IPS-18a (cell line): ENCODE data around the gene CSN1S1.
"Not testable (repeated sequence)": the region's sequence is repeated elsewhere in the genome, so short reads cannot be mapped to it uniquely, and the experiment has no call there.

Experiments used
- H3K27ac ChIP-seq: one replicate; pipeline ENCODE4 v1.5.1; 2013; ENCODE audit warnings: low read length
- H3K27me3 ChIP-seq: one replicate; pipeline ENCODE4 v1.6.1; 2013; ENCODE audit warnings: mild to moderate bottlenecking, low read length; ENCODE audit not compliant: control insufficient read depth, insufficient read depth
- H3K36me3 ChIP-seq: one replicate; pipeline ENCODE4 v1.6.1; 2013; ENCODE audit warnings: low read depth, low read length; ENCODE audit not compliant: control insufficient read depth
- H3K4me1 ChIP-seq: one replicate; pipeline ENCODE4 v1.6.1; 2013; ENCODE audit warnings: low read depth, low read length; ENCODE audit not compliant: control insufficient read depth
- H3K4me3 ChIP-seq: one replicate; pipeline ENCODE4 v1.5.1; 2013; ENCODE audit warnings: low read length
- H3K9ac ChIP-seq: one replicate; pipeline ENCODE4 v1.6.1; 2013; ENCODE audit warnings: mild to moderate bottlenecking, low read length, moderate library complexity
- H3K9me3 ChIP-seq: one replicate; pipeline ENCODE4 v1.6.1; 2013; ENCODE audit warnings: low read depth, low read length; ENCODE audit not compliant: control insufficient read depth

CSN1S1 gene

DNA sequence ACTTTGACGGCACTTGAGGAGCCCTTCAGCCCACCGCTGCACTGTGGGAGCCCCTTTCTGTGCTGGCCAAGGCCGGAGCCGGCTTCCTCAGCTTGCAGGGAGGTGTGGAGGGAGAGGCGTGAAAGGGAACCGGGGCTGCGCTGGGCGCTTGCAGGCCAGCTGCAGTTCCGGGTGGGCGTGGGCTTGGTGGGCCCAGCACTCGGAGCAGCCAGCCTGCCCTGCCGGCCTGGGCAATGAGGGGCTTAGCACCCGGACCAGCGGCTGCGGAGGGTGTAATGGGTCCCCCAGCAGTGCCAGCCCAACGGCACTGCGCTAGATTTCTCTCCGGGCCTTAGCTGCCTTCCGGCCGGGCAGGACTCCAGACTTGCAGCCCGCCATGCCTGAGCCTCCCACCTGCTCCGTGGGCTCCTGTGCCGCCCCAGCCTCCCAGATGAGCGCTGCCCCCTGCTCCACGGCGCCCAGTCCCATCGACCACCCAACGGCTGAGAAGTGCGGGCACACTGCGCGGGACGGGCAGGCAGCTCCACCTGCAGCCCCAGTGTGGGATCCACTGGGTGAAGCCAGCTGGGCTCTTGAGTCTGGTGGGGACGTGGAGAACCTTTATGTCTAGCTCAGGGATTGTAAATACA is 7.0 kb upstream of the CSN1S1 start:
- not testable (repeated sequence) for H3K9ac ChIP-seq, H3K4me1 ChIP-seq, H3K4me3 ChIP-seq, H3K36me3 ChIP-seq, H3K9me3 ChIP-seq, H3K27ac ChIP-seq
- H3K27me3 ChIP-seq = peaks cover 34% of the 10 kb centered on the region

DNA sequence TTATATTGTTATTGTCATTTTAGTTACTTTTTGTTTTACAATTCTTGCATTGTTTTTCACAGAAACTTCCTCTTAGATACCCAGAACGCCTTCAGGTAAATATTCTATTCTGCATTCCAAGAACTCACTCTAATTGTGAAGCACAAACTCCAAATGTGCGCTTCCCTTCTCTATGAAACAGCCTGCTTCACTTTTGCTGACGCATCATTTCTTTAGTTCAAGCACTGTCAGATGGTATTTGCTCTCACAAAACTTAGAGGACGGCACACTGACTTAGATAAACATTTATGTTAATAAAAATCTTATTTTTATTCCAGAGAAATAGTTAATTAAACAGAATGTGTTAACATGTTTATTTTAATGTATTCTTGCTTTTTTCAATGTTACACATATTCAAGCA is 3.3 kb downstream of the CSN1S1 start:
- Histone ChIP-seq H3K27ac (no peak overlapping the region), H3K9me3 (no peaks in the 10 kb centered on the region), H3K27me3 (no peaks in the 10 kb centered on the region), H3K4me1 (no peaks in the 10 kb centered on the region), H3K36me3 (no peaks in the 10 kb centered on the region), H3K9ac (no peak overlapping the region), H3K4me3 (no peak overlapping the region)

DNA sequence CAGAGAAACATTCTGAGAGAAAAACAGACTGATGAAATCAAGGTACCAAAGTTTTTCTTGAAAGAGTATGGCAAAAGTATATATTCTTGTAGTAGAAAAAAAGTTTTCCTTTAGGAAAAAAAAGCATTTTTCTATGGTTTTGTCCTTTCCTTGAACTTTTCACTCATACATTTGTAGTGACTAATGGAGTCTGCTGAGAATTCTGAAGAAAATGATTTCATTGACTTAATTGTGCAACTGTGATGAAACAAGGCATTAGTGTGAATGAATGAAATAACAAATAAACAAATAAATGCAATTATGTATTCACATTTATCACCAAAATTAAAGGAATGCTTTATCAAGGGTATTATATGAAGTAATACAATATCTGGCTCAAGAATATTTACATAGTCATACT is 5.7 kb downstream of the CSN1S1 start:
- Histone ChIP-seq H3K36me3 (no peaks in the 10 kb centered on the region), H3K9me3 (no peaks in the 10 kb centered on the region), H3K9ac (no peak overlapping the region), H3K27ac (no peak overlapping the region), H3K4me1 (no peaks in the 10 kb centered on the region), H3K4me3 (no peak overlapping the region), H3K27me3 (no peaks in the 10 kb centered on the region)

DNA sequence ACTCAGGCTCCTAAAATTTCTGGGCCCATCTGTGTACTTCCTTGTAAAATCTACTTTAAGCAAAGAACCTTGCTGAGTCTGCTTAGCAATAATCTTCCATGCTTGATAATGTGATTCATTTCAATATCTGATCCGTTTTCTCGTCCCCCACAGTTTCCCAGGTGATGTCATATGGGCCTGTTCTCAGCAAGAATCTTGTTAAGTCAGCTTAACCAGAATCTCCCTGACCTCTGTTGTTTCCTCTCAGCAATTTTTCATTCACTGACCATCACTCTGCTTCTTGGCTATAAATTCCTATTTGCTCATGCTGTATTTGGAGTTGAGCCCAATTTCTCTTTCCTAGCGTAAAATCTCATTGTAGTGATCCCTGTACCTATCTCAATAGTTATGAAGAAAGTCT is 20.7 kb downstream of the CSN1S1 start:
- no peak overlapping the region for H3K4me3 ChIP-seq
- no peaks in the 10 kb centered on the region for H3K27me3 ChIP-seq
- H3K27ac ChIP-seq = no peak overlapping the region

DNA sequence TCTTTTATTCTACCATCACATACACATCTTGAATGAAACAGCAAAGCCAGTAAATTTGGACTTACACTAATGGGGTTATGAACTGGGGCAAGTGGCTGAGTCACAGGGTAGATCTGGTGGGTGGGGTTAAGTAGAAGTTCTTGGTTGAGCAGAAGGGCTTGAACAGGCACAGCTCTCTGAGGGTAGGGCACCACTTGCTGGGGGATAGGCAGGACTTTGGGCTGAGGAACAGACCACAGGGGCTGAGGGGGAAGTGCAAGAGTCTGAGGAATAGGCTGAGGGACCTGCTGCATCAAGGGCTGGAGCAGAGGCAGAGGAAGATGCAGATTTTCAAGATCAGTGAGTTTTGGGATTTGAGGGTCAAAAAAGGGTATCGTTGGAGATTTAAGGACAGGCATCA is 26.3 kb downstream of the CSN1S1 start:
- Histone ChIP-seq H3K4me3 (no peak overlapping the region), H3K4me1 (no peaks in the 10 kb centered on the region), H3K9me3 (no peaks in the 10 kb centered on the region), H3K9ac (no peak overlapping the region), H3K27me3 (no peaks in the 10 kb centered on the region), H3K36me3 (no peaks in the 10 kb centered on the region), H3K27ac (no peak overlapping the region)

More for the DNA sequence above, 20.7 kb downstream of the CSN1S1 start:
- Histone ChIP-seq H3K9me3 (no peaks in the 10 kb centered on the region), H3K36me3 (no peaks in the 10 kb centered on the region), H3K9ac (no peak overlapping the region), H3K4me1 (no peaks in the 10 kb centered on the region)

DNA sequence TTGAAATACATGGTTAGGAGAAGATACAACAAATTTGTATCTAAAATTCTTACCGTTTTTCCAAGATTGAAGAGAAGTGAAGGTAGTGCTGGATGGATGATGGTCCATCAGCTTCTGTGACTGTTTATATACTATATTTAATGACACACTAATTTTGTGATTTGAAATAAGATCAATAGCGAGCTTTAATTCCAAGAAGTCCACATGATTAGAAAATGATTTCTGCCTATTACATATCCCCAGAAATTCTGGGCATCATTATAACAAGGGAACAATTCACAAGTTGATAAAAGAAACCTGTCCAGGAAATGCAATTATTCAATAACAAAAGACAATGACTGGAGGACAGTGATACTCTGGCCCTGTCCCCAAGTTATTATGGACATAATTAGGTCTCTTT is 34.8 kb downstream of the CSN1S1 start, which contains the start of gene CSN2:
Gene CSN2, minus strand, starts transcription at position 101 of the 400 bp plus-strand sequence. CDS start 4,733 bp downstream, outside the sequence.
- Histone ChIP-seq H3K9me3 (no peaks in the 10 kb centered on the region), H3K4me1 (no peaks in the 10 kb centered on the region), H3K9ac (no peak within 1 kb of the TSS), H3K27ac (no peak within 1 kb of the TSS), H3K4me3 (no peak within 1 kb of the TSS), H3K36me3 (no peaks in the 10 kb centered on the region), H3K27me3 (no peaks in the 10 kb centered on the region)

DNA sequence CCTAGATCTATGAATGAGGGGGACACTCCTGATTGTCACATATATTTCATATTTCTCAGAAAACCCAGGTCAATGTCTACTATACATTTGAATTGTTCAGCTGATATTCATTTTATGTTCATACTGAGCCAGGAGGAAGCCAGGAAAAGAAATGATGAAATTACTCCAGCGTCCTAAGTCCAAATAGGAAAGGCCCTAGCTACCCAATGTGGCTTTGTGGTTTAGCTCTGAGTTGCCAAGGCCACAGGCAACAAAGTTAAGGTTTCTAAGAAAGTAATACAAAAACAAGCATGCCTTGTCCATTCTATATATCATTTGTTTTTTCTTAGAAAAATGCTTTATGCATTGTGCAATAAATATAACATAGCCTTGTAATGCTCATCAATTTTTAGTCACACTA is 39.2 kb downstream of the CSN1S1 start:
- no peaks in the 10 kb centered on the region for H3K4me1 ChIP-seq
- no peak overlapping the region for H3K27ac ChIP-seq
- no peaks in the 10 kb centered on the region for H3K36me3 ChIP-seq
- no peak overlapping the region for H3K4me3 ChIP-seq
- H3K9ac ChIP-seq = no peak overlapping the region
- H3K9me3 ChIP-seq = no peaks in the 10 kb centered on the region
- H3K27me3 ChIP-seq = no peaks in the 10 kb centered on the region

DNA sequence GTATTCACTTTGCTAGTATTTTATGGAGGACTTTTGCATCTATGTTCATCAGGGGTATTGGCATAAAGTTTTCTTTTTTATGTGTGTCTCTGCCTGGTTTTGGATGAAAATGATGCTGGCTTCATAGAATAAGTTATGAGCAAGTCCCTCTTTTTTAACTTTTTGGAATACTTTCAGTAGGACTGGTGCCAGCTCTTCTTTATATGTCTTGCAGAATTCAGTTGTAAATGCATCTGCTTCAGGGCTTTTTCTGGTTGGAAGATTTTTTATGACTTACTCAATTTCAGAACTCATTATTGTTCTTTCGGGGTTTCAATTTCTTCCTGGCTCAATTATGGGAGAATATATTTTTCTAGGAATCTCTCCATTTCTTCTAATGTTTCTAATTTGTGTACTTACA is 43.8 kb downstream of the CSN1S1 start:
- H3K36me3 ChIP-seq = no peaks in the 10 kb centered on the region
- H3K27me3 ChIP-seq = no peaks in the 10 kb centered on the region
- H3K27ac ChIP-seq = no peak overlapping the region
- no peaks in the 10 kb centered on the region for H3K9me3 ChIP-seq
- no peak overlapping the region for H3K9ac ChIP-seq
- no peaks in the 10 kb centered on the region for H3K4me1 ChIP-seq
- no peak overlapping the region for H3K4me3 ChIP-seq

DNA sequence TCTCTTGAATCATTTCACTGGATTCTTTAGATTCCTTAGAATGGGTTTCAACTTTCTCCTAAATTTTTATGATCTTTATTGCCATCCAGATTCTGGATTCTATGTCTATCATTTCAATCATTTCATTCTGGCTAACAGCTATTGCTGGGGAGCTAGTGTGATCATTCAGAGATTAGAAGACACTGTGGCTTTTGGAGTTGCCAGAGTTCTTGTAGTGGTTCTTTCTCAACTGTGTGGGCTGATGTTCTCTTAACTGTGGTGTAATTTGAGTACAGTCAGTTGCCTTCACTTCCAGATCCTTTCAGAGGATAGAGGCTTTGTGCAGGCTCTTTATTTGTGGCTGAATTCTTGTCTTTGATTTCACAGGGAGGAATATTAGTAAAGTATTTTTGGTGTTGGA is 46.7 kb downstream of the CSN1S1 start:
- Histone ChIP-seq H3K27me3 (no peaks in the 10 kb centered on the region), H3K9me3 (no peaks in the 10 kb centered on the region), H3K36me3 (no peaks in the 10 kb centered on the region), H3K4me1 (no peaks in the 10 kb centered on the region), H3K9ac (no peak overlapping the region), H3K27ac (no peak overlapping the region), H3K4me3 (no peak overlapping the region)

DNA sequence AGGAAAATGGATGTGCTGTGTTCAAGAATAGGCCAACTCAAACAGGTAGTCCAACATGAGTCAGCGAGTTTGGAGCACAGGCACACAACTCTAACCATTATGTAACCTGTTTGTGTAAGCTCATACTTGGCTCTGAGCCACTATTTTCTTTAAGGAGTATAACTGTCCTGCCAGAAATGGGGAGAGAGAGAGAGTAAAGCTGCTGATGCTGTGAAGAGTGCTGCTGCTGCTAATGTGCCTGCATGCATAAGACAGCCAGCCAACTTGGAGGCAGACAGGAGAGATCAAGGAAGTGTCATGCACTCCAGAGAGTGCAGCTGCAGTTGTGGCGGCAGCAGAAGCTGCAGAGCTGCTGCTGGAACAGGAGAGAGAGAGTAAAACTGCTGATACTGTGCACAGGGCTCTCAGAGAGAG is 53.2 kb downstream of the CSN1S1 start:
- Histone ChIP-seq H3K9ac (no peak overlapping the region), H3K4me3 (no peak overlapping the region), H3K4me1 (no peaks in the 10 kb centered on the region), H3K27me3 (no peaks in the 10 kb centered on the region), H3K36me3 (no peaks in the 10 kb centered on the region), H3K27ac (no peak overlapping the region), H3K9me3 (no peaks in the 10 kb centered on the region)

DNA sequence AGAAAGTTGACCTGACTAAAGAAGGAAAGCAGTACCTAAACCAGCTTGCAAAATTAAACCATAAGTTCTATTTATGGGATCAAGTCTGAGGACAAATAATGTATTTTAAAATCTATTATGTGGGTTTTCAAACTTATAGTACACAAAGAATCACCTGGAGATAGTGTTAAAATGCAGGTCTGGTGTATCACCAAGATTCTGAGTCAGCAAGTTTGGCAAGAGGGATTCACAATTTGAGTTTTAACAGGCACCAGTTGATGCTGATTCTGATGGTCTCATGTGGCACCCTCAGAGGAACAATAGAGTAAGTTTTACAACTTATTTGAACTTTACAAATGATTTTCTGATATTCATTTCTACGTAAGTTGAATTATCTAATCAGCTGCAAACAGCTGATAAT is 55.8 kb downstream of the CSN1S1 start:
- no peak overlapping the region for H3K4me3 ChIP-seq
- no peaks in the 10 kb centered on the region for H3K4me1 ChIP-seq
- H3K9me3 ChIP-seq = no peaks in the 10 kb centered on the region
- no peaks in the 10 kb centered on the region for H3K27me3 ChIP-seq
- no peak overlapping the region for H3K9ac ChIP-seq
- H3K27ac ChIP-seq = no peak overlapping the region
- H3K36me3 ChIP-seq = no peaks in the 10 kb centered on the region

DNA sequence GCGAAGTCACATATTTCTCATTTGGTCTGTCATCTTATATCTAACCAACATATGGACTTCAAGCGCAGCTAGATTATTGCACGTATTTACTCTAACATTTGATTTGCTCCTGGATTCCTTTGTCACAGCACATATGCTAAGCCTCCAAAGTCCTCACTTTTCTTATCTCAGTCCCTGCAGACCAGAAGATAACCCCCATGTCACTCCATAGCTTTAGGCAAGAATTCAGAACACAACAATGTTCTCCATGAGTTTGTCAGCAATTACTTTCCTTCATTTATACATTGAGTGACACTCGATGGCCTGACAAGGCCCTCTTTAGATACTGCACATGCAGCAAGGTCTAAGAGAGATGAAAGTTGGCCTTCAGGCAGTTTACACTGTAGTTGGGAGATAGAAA is 60.1 kb downstream of the CSN1S1 start:
- Histone ChIP-seq H3K27me3 (no peaks in the 10 kb centered on the region), H3K36me3 (no peaks in the 10 kb centered on the region), H3K4me1 (no peaks in the 10 kb centered on the region), H3K9me3 (no peaks in the 10 kb centered on the region), H3K9ac (no peak overlapping the region), H3K4me3 (no peak overlapping the region), H3K27ac (no peak overlapping the region)
